CD14-positive monocyte (primary cell): ENCODE measurements around the gene TTLL10. TPM values are rescaled to one million over a fixed set of nuclear protein-coding genes. Genes with fewer than 3 reads are reported as not detected.

Experiments
- DNase-seq, 3 donors: peaks; one replicate each; pipeline ENCODE4 v3.0.0-alpha.2; 2011 to 2022
- H2AFZ ChIP-seq: 2 replicates; pipeline ENCODE4 v1.6.0; 2012; ENCODE audit warnings: mild to moderate bottlenecking, low read depth, low read length, inconsistent platforms; ENCODE audit not compliant: insufficient read depth, poor library complexity, severe bottlenecking
- H3K27ac ChIP-seq, 2 donors: 1 replicate in 1 of 2; 2 replicates in 1 of 2; pipeline ENCODE4 v1.5.1; 2012 to 2013; ENCODE audit warnings: low read length in 2 of 2, control low read depth in 1 of 2, inconsistent platforms in 1 of 2, low read depth in 1 of 2, mild to moderate bottlenecking in 1 of 2
- H3K27me3 ChIP-seq, 2 donors: one replicate each; pipeline versions ENCODE4 v1.6.0 to v1.6.1; 2011 to 2013; ENCODE audit warnings: low read length in 2 of 2; ENCODE audit not compliant: control insufficient read depth in 2 of 2, insufficient read depth in 2 of 2
- H3K36me3 ChIP-seq, 2 donors: replicated peaks in 1 of 2; 1 replicate in 1 of 2; 2 replicates in 1 of 2; pipeline versions ENCODE4 v1.5.1 to v1.6.1; 2012 to 2013; ENCODE audit warnings: low read length in 2 of 2, control low read depth in 1 of 2, inconsistent platforms in 1 of 2, mild to moderate bottlenecking in 1 of 2; ENCODE audit not compliant: insufficient read depth in 2 of 2, control insufficient read depth in 1 of 2
- H3K4me1 ChIP-seq, 2 donors: 1 replicate in 1 of 2; 2 replicates in 1 of 2; pipeline versions ENCODE4 v1.5.1 to v1.6.1; 2012 to 2013; ENCODE audit warnings: low read length in 2 of 2, control low read depth in 1 of 2, inconsistent platforms in 1 of 2, mild to moderate bottlenecking in 1 of 2, moderate library complexity in 1 of 2; ENCODE audit not compliant: insufficient read depth in 2 of 2, control insufficient read depth in 1 of 2
- H3K4me2 ChIP-seq: replicated peaks from 2 replicates; pipeline ENCODE3; 2012; ENCODE audit warnings: low read length, moderate library complexity, mild to moderate bottlenecking; ENCODE audit not compliant: poor library complexity, severe bottlenecking; ENCODE audit errors: extremely low read depth
- H3K4me3 ChIP-seq, 3 experiments: fragments of 200-600 bp in 1 of 3; sonication (generic) in 1 of 3; replicated peaks in 1 of 3; 1 replicate in 2 of 3; 2 replicates in 1 of 3; pipeline ENCODE4 v1.5.1; 2011 to 2013; ENCODE audit warnings: low read length in 3 of 3, mild to moderate bottlenecking in 3 of 3, control low read depth in 2 of 3, low read depth in 2 of 3, inconsistent platforms in 1 of 3, moderate library complexity in 1 of 3
- H3K79me2 ChIP-seq: 2 replicates; pipeline ENCODE4 v1.6.0; 2012; ENCODE audit warnings: mild to moderate bottlenecking, control low read depth, inconsistent platforms, low read length, moderate library complexity; ENCODE audit not compliant: insufficient read depth
- H3K9ac ChIP-seq: 2 replicates; pipeline ENCODE4 v1.6.0; 2017; ENCODE audit warnings: low read length, mild to moderate bottlenecking; ENCODE audit not compliant: insufficient read depth, poor library complexity, severe bottlenecking
- H3K9me3 ChIP-seq, 2 donors: replicated peaks in 1 of 2; 1 replicate in 1 of 2; 2 replicates in 1 of 2; pipeline versions ENCODE4 v1.5.1 to v1.6.1; 2012 to 2013; ENCODE audit warnings: low read length in 2 of 2, control low read depth in 1 of 2; ENCODE audit not compliant: control insufficient read depth in 1 of 2, insufficient read depth in 1 of 2
- H4K20me1 ChIP-seq: 2 replicates; pipeline ENCODE4 v1.6.0; 2012; ENCODE audit warnings: mild to moderate bottlenecking, low read length, control low read depth, moderate library complexity; ENCODE audit not compliant: insufficient read depth
- H3K27ac Mint-ChIP-seq, 7 donors: one replicate each; pipeline ENCODE4 v1.8.0; 2020; ENCODE audit warnings: mild to moderate bottlenecking in 7 of 7, mixed read lengths in 7 of 7, moderate library complexity in 6 of 7, inconsistent platforms in 2 of 7
- H3K27me3 Mint-ChIP-seq, 3 donors: one replicate each; pipeline ENCODE4 v1.8.0; 2021 to 2022; ENCODE audit warnings: low read depth in 3 of 3, mild to moderate bottlenecking in 3 of 3, mixed read lengths in 3 of 3, moderate library complexity in 3 of 3, inconsistent platforms in 1 of 3
- H3K36me3 Mint-ChIP-seq, 2 donors: one replicate each; pipeline ENCODE4 v1.8.0; 2020; ENCODE audit warnings: mixed read lengths in 2 of 2, inconsistent platforms in 1 of 2, mild to moderate bottlenecking in 1 of 2
- H3K4me1 Mint-ChIP-seq: one replicate; pipeline ENCODE4 v1.8.0; 2020; ENCODE audit warnings: mild to moderate bottlenecking, mixed read lengths
- H3K4me3 Mint-ChIP-seq, 2 donors: one replicate each; pipeline ENCODE4 v1.8.0; 2020; ENCODE audit warnings: mild to moderate bottlenecking in 2 of 2, mixed read lengths in 2 of 2, moderate library complexity in 1 of 2
- H3K9me3 Mint-ChIP-seq, 7 donors: one replicate each; pipeline ENCODE4 v1.8.0; 2020 to 2022; ENCODE audit warnings: mixed read lengths in 7 of 7, mild to moderate bottlenecking in 6 of 7, moderate library complexity in 6 of 7, inconsistent platforms in 2 of 7
- CTCF ChIP-seq: fragments of 200-600 bp; IDR thresholded peaks from one replicate; pipeline ENCODE4 v1.8.0; 2022; ENCODE audit warnings: antibody characterized with exemption, mild to moderate bottlenecking
- WGBS: methylation state at CpG from one replicate; pipeline ENCODE4 v1.1.5; 2013; ENCODE audit warnings: missing lambda C conversion rate; ENCODE audit not compliant: insufficient coverage; 5-methylcytosine and 5-hydroxymethylcytosine counted together
- intact Hi-C, 2 donors: fragments of 100-400 bp; cut with micrococcal nuclease; formaldehyde crosslinking; loops; one replicate each; pipeline versions ENCODE4 v1.15.0 to v1.15.1; 2023
- polyA plus RNA-seq, 3 donors: library from polyadenylated mRNA; depleted of rRNA in 1 of 3; unstranded in 2 of 3; stranded (reverse) in 1 of 3; fragments of 300-500 nt in 2 of 3; fragments of >200 nt in 1 of 3; fragmentation: Illumina TruSeq in 2 of 3; gene quantifications; 1 replicate in 2 of 3; 2 replicates in 1 of 3; pipeline ENCODE4 v1.2.3, GENCODE V29; 2012 to 2021

Gene TTLL10
- polyA plus RNA-seq, 3 donors, result 0.06 TPM; not detected in 2

- peaks cover 0 to 5% (median 0%) of the 10 kb centered on the region in 7 donors for H3K9me3 Mint-ChIP-seq
- no peaks in the 10 kb centered on the region for H4K20me1 ChIP-seq
- WGBS, result 97% methylated on average over 25 of the region's 28 CpGs
- no peak overlapping the region for H3K4me3 Mint-ChIP-seq
- peaks cover 2% of the 10 kb centered on the region for H3K4me1 Mint-ChIP-seq
- H3K36me3 ChIP-seq, result no peaks in the 10 kb centered on the region
- DNase-seq, result no peak
- H3K4me3 ChIP-seq, result no peak overlapping the region
- no peak overlapping the region for H3K4me2 ChIP-seq
- no peaks in the 10 kb centered on the region for H3K9me3 ChIP-seq
- no peaks in the 10 kb centered on the region for H3K36me3 Mint-ChIP-seq
- intact Hi-C loops, result no loop called here
- TF ChIP-seq CTCF, result no peak
- H3K27ac Mint-ChIP-seq, result no peak overlapping the region
- H3K4me1 ChIP-seq, result no peaks in the 10 kb centered on the region
- peaks cover 17 to 31% (median 24%) of the 10 kb centered on the region in 3 donors for H3K27me3 Mint-ChIP-seq
- H3K79me2 ChIP-seq, result no peaks in the 10 kb centered on the region
- H3K27ac ChIP-seq, result no peak overlapping the region
- H2AFZ ChIP-seq, result no peak overlapping the region
- H3K27me3 ChIP-seq, result peaks cover 0 to 19% of the 10 kb centered on the region in 2 donors
- H3K9ac ChIP-seq, result no peak overlapping the region
These were observed 39.2 kb upstream of the TTLL10 start for GRCh38 chr1:1134300-1134970.

- peaks cover 2% of the 10 kb centered on the region for H3K4me1 Mint-ChIP-seq
- H3K9me3 ChIP-seq, result no peaks in the 10 kb centered on the region
- no peak overlapping the region for H3K4me3 Mint-ChIP-seq
- no peak for DNase-seq
- TF ChIP-seq CTCF, result no peak
- H3K27ac ChIP-seq, result no peak overlapping the region
- H3K27ac Mint-ChIP-seq, result no peak overlapping the region
- H3K36me3 Mint-ChIP-seq, result no peaks in the 10 kb centered on the region
- H3K36me3 ChIP-seq, result no peaks in the 10 kb centered on the region
- peaks cover 0 to 4% (median 0%) of the 10 kb centered on the region in 7 donors for H3K9me3 Mint-ChIP-seq
- H3K79me2 ChIP-seq, result no peaks in the 10 kb centered on the region
- intact Hi-C loops, result no loop called here
- H3K27me3 Mint-ChIP-seq, result peaks cover 16 to 31% (median 24%) of the 10 kb centered on the region in 3 donors
- H3K27me3 ChIP-seq, result peaks cover 0 to 19% of the 10 kb centered on the region in 2 donors
- 96% methylated on average over 9 of the region's 20 CpGs for WGBS
- no peak overlapping the region for H2AFZ ChIP-seq
- no peak overlapping the region for H3K9ac ChIP-seq
- no peaks in the 10 kb centered on the region for H3K4me1 ChIP-seq
- no peak overlapping the region for H3K4me2 ChIP-seq
- no peak overlapping the region for H3K4me3 ChIP-seq
- no peaks in the 10 kb centered on the region for H4K20me1 ChIP-seq
These were observed 38.1 kb upstream of the TTLL10 start for GRCh38 chr1:1135339-1136136.
